Bronchus fibroblast of lung (primary cell): ENCODE data around the gene CDC73. TPM values are rescaled to one million over a fixed set of nuclear protein-coding genes. Genes with fewer than 3 reads are reported as not detected.

Experiments used
- total RNA-seq: library from RNA; depleted of rRNA; stranded (reverse); fragments of >200 nt; gene quantifications from 2 replicates; pipeline ENCODE4 v1.2.3, GENCODE V29; 2015

Gene CDC73
- 11.4 and 11.6 TPM in 2 replicates for total RNA-seq

GRCh38 chr1:193121616-193122593, at the start of gene CDC73:
TSS of gene CDC73 (plus strand) at chr1:193122031. CDS start at chr1:193122201, 170 bp downstream.

DNA sequence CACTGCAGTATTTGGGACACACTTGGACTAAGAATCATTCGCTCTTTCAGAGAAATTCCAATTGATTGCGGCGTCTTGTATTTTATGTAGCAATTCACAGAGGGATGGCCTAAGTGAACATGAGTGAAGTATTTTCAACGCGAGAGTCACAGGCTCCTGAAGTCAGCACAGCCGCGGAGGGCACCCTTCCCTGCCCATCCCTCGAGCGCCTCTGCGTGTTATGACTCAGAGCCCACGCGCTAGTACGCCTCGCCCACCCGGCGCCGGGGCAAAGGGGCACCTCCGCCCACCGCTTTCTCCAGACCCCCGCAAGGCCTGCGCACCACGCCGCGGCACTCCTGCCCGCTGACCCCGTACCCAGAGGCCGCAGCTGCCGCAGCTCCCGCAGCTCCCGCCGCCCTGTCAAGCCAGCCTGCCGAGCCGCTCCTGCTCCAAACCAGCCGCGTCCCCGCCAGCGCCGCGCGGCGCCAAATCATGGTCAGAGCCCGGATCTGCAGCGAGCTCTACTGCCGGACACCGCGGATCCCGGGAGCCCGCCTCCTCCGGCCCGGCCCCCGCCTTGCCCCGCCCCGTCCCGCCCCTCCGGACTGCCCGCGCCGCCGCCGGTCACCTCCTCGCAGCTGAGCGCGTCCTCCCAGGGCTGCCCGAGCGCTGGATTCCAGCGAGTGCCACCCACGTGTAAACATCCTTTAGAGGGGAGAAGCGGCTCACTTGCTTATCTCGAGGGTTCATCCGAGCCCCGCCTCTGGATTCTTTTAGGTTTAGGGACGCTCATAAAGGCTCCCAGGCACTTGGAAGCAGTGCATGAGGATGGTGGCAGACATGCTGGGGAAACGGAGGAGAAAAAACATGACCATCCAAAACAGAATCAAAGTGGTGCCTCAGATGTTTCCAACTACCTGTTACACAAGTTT, 16.7 kb upstream of the CDC73 start, which contains the start of gene GLRX2:
Gene GLRX2, minus strand, starts transcription at position 508 of the 914 bp plus-strand sequence. Its CDS starts 32 bp downstream, at position 476.

DNA sequence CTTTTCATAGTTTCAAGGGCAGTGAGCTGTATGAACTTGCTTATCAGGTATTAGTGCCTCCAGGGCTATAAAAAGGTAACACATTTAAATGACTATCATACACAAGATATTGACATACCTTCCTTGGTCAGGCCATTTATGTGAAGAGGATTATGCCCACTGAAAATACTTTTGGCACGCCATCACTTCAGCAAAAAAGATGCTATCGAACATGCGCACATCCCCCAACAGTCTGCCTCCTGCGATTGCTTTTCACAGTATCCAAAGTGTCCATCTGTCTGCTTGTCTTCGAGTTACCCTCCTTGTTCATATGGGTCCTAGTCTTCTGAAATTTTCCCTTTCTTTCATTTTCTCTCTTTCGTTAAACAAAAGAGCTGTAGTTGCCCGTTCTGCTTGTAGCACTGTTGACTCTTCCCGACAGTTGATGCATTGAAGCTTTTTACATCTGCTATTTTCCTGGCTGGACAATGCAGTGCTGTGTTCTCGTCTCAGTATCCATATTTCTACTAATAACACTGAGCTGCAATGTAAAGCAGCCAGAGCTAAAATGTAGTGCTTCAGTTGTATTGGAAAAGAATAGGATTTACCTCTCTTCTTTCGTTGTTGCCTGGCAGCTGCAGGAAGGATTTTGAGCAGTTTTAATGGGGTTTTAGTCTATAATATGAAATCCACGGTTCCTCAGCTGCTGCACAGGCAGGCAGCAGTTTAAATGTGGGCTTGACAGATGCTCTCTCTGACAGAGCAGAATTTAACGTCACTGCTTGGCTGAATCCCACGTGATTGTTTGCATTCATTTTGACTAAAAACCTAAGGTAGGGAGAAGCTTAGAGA, 64.3 kb downstream of the CDC73 start, which contains the start of gene B3GALT2:
Gene B3GALT2, minus strand, starts transcription at position 713 of the 831 bp plus-strand sequence. CDS start 5,051 bp downstream, outside the sequence.

Other genes starting within 250 kb of the CDC73 start
- gene UCHL5, start 62.7 kb upstream of the CDC73 start, total RNA-seq: 19.6 and 24.0 TPM in 2 replicates
- gene RO60, start 62.4 kb upstream of the CDC73 start, total RNA-seq: 48.9 and 50.9 TPM in 2 replicates
- gene GLRX2, start 16.6 kb upstream of the CDC73 start, total RNA-seq: 13.1 and 13.3 TPM in 2 replicates
- gene B3GALT2, start 64.6 kb downstream of the CDC73 start, total RNA-seq: 0.59 and 1.2 TPM in 2 replicates